GM21515 (cell line): ENCODE measurements around the gene CNPY2.
A peak's percentile ranks its signal among the peaks of the same experiment; 100 is the strongest.
"Not testable (repeated sequence)": the region's sequence is repeated elsewhere in the genome, so short reads cannot be mapped to it uniquely, and the experiment has no call there.

ENCODE experiments used
- ATAC-seq: cut with Tn5 transposase; IDR thresholded peaks from one replicate; pipeline ENCODE4 v1.9.1; 2021; ENCODE audit not compliant: unreplicated experiment

Gene CNPY2

GRCh38 chr12:56299308-56299852, 16.4 kb downstream of the CNPY2 start:
- ATAC-seq: peak; percentile 4

- ATAC-seq: no peak
Measured at GRCh38 chr12:56298828-56299227, 17.0 kb downstream of the CNPY2 start.

- no peak for ATAC-seq
Measured at GRCh38 chr12:56297400-56297799, 18.4 kb downstream of the CNPY2 start.

DNA sequence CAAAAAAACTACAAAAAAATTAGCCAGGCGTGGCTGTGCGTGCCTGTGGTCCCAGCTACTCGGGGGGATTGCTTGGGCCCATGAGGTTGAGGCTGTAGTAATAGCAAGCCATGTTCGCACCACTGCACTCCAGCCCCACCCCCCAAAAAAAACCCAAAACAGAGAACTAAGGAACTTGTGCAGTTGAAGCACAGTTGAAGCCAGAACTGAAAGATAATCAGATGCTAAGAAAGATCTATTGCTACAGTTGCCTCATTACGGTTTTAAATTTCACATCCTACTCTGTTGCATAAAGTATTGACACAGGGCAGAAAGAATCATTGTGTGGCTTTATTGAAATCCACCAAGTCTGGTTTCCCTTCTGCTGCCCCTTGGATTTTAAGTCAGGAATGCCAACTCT, 19.5 kb downstream of the CNPY2 start:
- no peak for ATAC-seq

- no peak for ATAC-seq
Measured at GRCh38 chr12:56293795-56294194, 22.0 kb downstream of the CNPY2 start.

GRCh38 chr12:56288705-56289387, 26.9 kb downstream of the CNPY2 start:
- no peak for ATAC-seq

DNA sequence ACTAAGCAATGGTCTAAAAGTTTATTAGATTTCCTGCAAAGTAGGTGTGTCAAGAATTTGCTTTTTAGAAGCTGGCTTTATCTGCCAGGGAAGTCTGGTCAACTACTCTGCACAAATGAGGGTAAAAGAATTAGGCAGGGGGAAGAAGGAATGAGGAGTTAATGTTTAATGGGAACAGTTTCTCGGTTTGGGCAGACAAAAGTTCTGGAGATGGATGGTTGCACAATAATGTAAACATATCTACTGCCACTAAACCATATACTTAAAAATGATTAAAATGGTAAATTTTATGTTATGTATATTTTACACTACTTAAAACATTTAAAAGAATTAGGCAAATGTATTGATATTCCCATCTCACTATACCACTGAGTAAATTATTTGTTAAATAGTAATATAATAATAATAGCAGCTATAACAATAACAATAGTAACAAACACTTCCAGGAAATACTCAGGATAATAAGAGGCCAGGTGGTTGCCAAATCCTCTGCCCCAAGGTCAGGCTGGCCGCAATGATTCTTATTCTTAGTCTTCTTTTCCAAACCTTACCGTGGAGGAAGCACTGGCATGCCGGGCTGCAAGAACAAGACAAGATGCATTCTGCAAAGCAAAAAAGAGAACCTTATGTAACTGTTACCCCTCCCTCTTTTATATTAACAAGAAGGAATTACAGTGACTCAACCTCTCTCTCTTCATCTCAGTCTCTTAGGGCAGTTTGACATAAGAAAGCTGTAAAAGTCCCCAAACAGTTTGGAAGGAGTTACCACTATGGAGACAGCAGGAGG, 29.6 kb downstream of the CNPY2 start:
- ATAC-seq: no peak

GRCh38 chr12:56284263-56284662, 31.5 kb downstream of the CNPY2 start:
- ATAC-seq: not testable (repeated sequence)

DNA sequence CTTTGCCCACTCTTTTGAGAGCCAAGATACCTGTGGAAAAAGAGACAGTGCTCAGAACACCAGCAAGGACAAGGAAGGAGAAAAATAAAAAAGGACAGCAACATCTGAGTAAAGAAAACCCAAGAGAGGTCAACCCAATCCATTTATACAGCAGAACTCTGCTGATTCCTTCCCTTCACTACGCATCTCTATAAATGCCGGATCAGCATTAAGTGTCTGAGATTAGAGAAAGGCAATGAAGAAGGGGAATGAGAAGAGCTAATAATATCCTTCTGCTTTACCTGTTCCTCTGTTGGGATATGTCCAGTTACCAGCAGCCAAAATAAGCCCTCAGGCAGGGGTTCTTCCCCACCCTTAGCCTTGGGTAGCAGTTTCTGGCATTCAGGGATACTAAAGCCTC, 33.2 kb downstream of the CNPY2 start:
- ATAC-seq: no peak

- no peak for ATAC-seq
Measured at GRCh38 chr12:56282030-56282429, 33.8 kb downstream of the CNPY2 start.

- no peak for ATAC-seq
Measured at GRCh38 chr12:56280849-56281248, 34.9 kb downstream of the CNPY2 start.

GRCh38 chr12:56278905-56279304, 36.9 kb downstream of the CNPY2 start:
- no peak for ATAC-seq

DNA sequence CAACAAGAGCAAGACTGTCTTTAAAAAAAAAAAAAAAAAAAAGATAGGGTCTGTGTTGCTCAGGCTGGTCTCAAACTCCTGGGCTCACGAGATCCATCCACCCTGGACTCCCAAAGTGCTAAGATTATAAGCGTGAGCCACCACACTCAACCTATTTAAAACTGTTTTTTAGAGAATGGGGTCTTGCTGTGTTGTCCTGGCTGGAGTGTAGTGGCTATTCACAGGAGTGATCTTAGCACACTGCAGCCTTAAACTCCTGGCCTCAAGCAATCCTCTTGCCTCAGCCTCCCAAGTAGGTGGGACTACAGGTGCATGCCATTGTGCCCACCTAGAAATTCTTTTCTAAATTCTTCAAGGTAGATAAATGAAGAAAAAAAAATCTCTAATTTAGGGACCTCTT, 41.5 kb downstream of the CNPY2 start:
- no peak for ATAC-seq

GRCh38 chr12:56272468-56272867, 43.3 kb downstream of the CNPY2 start:
- ATAC-seq: not testable (repeated sequence)

DNA sequence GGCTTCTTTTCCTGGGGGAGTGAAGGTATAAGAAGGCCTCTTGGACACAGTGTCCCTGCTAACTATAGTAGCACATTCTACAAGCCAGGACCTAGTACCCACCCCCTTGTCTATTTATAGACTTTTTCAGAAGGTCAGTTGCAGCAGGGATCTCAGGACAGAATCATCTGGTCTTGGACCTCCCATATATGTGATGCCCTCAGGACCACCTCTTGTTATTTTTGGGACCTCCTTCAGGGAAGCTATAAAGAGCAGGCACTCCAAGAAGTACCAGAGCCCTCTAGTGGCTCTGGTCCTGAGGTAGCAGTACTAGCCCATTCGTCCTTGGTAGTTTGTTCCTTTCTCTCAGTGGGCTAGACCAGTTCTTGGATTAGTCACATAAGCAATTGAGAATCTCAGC, 44.8 kb downstream of the CNPY2 start:
- no peak for ATAC-seq

- peak; percentile 9 for ATAC-seq
Measured at GRCh38 chr12:56267443-56268071, 48.2 kb downstream of the CNPY2 start.

DNA sequence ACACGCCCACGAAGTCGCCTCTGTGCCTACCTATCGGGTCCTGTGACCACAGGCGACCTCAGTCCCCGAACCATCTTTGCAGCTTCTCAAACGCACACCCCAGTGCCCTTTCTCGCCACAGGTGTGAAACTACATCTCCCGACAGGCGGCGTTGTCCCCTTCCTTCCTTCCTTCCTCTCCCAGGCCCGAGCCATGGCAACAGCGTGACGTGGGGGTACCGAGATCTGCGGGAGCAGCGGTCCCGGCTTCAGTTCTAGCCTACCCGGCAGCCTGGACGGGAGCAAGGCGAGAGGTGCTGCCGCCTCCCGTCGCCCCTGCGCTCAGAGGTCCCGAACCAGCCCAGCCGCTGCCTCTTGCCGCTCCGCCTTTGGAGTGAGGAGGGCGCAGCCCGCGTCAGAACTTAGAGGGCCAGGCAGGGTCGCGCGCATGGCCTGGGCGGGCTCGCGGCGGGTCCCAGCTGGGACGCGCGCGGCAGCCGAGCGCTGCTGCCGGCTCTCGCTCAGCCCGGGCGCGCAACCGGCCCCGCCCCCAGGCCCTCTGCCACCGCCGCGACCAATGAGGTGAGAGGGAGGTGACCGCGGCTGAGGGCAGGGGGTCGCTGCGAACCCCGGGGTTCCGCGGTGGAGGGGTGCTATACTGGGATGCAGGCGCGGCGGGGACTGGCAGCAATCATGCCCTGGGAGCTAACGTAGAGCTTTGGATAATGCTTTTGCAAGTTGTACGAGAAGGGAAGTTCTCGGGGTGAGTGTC, 48.9 kb downstream of the CNPY2 start, which contains the start of gene COQ10A:
Gene COQ10A (plus strand): TSS at position 250 of the 750 bp plus-strand sequence. CDS start 177 bp downstream, at position 427.
- peak; percentile 90 for ATAC-seq

DNA sequence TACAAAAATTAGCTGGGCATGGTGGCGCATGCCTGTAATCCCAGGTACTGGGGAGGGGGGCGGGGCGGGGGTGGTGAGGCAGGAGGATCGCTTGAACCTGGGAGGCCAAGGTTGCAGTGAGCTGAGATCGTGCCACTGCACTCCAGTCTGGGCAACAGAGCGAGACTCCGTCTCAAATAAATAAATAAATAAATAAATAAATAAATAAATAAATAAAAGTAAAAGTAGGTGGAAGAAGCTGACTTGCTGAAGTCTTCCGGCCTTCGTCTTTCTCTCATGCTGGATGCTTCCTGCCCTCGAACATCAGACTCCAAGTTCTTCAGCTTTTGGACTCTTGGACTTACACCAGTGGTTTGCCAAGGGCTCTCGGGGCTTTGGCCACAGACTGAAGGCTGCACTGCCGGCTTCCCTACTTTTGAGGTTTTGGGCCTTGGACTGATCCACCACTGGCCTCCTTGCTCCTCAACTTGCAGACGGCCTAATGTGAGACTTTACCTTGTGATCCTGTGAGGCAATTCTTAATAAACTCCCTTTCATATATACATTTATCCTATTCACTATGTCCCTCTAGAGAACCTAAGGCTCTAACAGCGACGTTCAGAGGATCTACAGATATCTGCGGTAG, 49.6 kb downstream of the CNPY2 start:
- ATAC-seq: not testable (repeated sequence)

- ATAC-seq: not testable (repeated sequence)
Measured at GRCh38 chr12:56262955-56263354, 52.8 kb downstream of the CNPY2 start.

DNA sequence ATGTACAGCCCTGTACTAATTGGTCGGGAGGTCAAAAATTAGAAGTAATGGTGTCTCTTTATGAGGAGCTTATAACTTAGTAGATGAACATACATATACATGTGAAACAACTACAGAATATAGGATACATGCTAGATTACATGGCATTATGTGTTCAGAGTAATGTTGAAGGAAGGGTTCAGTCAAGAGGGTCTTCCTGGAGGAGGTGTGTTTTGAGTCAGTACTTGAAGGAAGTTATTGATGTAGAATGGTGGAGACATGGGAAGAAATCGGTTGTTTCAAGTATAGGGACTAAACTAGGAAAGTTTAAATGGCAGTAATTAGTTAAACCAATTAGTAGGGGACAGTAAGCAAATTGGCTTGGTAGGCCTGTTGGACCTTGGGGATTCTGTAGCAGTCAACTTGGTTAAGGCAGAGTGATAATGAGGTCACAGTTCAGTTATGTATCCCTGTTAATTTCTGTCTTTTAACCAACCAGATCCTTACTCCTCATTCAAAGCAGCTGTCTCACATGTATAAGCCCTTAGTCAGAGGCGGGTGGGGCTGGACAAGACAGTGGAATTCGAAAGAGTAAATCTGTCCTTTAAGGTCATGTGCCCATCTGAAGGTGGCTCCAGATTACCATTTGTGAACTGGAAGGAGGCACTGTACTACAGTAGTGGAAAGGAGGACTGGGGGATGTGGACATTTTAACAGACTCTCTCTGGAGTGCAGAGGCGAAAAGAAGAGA, 54.1 kb downstream of the CNPY2 start:
- no peak for ATAC-seq
